ENCODE measurements around the gene FOXO6. TPM values are rescaled to one million over a fixed set of nuclear protein-coding genes. Genes with fewer than 3 reads are reported as not detected.

FOXO6 gene
- polyA plus RNA-seq: not detected in 3 replicates
- not detected for polyA plus RNA-seq (2011; ENCODE audit: low read depth)
- not detected in 2 replicates for polyA plus RNA-seq (2011; cell fraction: cytosol; rRNA removed)
- not detected in 2 replicates for polyA plus RNA-seq (2011; cell fraction: nucleus; rRNA removed)
- polyA plus RNA-seq (2012; ENCODE audit: low replicate concordance): 0.18 TPM in 1 of 2 replicates, not detected in the other
- not detected in 3 replicates for polyA minus RNA-seq
- not detected for polyA minus RNA-seq (2011; cell fraction: cytosol; rRNA and poly(A)+ RNA removed)
- not detected in 2 replicates for polyA minus RNA-seq (2011; cell fraction: nucleus; rRNA and poly(A)+ RNA removed)

DNA sequence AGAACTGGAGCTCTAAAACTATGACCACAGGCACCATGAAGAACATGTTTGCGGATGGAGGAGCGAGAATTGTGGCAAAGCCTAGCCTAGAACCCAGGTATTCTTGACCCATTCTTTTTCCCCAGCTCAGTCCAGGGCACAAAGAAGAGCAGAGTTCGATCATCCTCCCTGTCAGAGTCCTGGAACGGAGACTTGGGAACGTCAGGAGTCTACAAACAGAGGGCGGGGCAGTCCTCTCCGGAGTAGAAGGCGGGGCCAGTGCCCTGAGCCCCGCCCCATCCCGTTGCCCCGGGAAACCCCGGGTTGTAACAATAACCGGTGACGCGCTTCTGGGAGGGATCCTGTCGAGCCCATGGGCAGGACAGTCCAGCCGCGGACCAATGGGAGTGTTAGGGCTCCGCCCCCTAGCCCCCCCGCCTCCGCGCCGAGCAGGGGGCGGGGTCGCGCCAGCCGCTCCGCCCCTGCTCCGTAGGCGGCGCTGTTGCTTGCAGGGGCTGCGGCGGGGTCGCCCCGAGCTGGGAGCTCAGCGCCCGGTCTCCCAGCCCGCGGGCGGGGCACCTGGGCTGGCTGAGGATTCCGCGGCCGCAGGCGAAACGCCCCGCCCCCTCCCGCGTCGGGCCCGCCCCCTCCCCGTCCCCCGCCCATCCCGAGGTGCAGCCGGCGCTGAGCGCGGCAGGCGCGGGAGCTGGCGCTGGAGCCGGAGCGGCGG is at the start of gene FOXO6:
Gene FOXO6, plus strand, starts transcription at position 649 of the 709 bp plus-strand sequence.
- H3K9ac ChIP-seq (ENCODE audit: control insufficient read depth, extremely low read depth, insufficient read depth, low read length): peak within 1 kb of the TSS; percentile 44
- dilution Hi-C loops (cut with MboI; ENCODE audit: extremely low pct_ligation_motif_present, low sequenced_read_pairs): no loop called here
- H3K36me3 ChIP-seq (ENCODE audit: control insufficient read depth in 2 of 2, extremely low read depth in 1 of 2, insufficient read depth in 2 of 2, low read length in 2 of 2): no peaks in the 10 kb centered on the region
- TF ChIP-seq EZH2 (IDR thresholded peaks at IDR 0.05; ENCODE audit: low read length): no peak
- TF ChIP-seq, protein P1, sequence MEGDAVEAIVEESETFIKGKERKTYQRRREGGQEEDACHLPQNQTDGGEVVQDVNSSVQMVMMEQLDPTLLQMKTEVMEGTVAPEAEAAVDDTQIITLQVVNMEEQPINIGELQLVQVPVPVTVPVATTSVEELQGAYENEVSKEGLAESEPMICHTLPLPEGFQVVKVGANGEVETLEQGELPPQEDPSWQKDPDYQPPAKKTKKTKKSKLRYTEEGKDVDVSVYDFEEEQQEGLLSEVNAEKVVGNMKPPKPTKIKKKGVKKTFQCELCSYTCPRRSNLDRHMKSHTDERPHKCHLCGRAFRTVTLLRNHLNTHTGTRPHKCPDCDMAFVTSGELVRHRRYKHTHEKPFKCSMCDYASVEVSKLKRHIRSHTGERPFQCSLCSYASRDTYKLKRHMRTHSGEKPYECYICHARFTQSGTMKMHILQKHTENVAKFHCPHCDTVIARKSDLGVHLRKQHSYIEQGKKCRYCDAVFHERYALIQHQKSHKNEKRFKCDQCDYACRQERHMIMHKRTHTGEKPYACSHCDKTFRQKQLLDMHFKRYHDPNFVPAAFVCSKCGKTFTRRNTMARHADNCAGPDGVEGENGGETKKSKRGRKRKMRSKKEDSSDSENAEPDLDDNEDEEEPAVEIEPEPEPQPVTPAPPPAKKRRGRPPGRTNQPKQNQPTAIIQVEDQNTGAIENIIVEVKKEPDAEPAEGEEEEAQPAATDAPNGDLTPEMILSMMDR (optimal IDR thresholded peaks at IDR 0.05 in 1 of 3, IDR thresholded peaks at IDR 0.05 in 1 of 3, conservative IDR thresholded peaks at IDR 0.05 in 1 of 3; ENCODE audit: extremely low read depth in 1 of 3, insufficient read depth in 2 of 3, low read length in 3 of 3): peak in 2 of 3 experiments; percentile 17 to 32
- peaks cover 7% of the 10 kb centered on the region for H4K20me1 ChIP-seq (ENCODE audit: control insufficient read depth, extremely low read depth, insufficient read depth, low read length)
- no peak within 1 kb of the TSS for H3K27ac ChIP-seq (ENCODE audit: control insufficient read depth, insufficient read depth, low read length)
- peak within 1 kb of the TSS; percentile 36 to 55 (median 54) for H3K4me3 ChIP-seq (ENCODE audit: control insufficient read depth in 2 of 3, extremely low read depth in 1 of 3, insufficient read depth in 2 of 3, low read depth in 1 of 3, low read length in 3 of 3)
- no peaks in the 10 kb centered on the region for H3K9me3 ChIP-seq (ENCODE audit: control insufficient read depth, low read depth, low read length)
- H2AFZ ChIP-seq (ENCODE audit: control insufficient read depth, low read length): peak within 1 kb of the TSS; percentile 27
- H3K9me1 ChIP-seq (ENCODE audit: control insufficient read depth, extremely low read depth, insufficient read depth, low read length): peaks cover 3% of the 10 kb centered on the region
- H3K4me1 ChIP-seq (ENCODE audit: control insufficient read depth, extremely low read depth, insufficient read depth, low read length): peaks cover 37% of the 10 kb centered on the region
- peak within 1 kb of the TSS; percentile 72 for H3K4me2 ChIP-seq (ENCODE audit: control insufficient read depth, extremely low read depth, insufficient read depth, low read depth, low read length)
- DNase-seq (ENCODE audit: low read depth, low spot score) (peak; percentile 81), FAIRE-seq (peak; percentile 95)
- H3K27me3 ChIP-seq (ENCODE audit: control insufficient read depth, extremely low read depth, insufficient read depth, low read length): peaks cover 39% of the 10 kb centered on the region
- H3K79me2 ChIP-seq (ENCODE audit: control insufficient read depth, insufficient read depth, low read length): no peaks in the 10 kb centered on the region

DNA sequence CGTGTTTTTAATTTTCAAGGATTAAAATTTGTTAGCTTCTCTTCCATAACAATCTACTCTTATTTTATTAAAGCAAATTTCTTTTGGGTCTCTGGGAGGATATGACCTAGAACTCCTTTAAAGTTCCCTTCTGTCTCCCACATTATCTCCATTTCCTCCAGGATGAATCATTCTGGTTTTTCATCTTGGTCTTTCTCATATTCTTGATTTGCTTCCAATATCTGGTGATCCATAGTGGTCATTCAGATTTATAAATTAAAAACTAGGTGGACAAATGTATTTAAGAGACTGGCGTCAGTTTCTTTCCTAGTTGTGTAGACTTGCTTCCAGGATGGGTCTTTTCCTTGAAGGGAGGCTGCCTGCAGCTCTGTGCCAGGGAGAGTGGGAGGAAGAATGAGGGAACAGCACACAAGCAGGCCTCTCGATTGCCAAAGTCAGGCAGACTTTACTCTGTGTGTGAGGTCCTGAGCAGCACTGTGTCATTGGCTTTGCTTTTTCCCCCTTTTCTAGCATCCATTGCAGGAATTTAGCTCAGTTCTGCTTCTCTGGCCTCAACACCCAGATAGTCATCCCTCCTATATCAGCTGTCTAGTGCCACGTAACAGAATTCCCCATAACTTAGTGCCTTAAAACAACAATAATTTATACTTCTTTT is 48.1 kb upstream of the FOXO6 start:
- DNase-seq (ENCODE audit: low read depth, low spot score): no peak
- no peaks in the 10 kb centered on the region for H3K36me3 ChIP-seq (ENCODE audit: control insufficient read depth in 2 of 2, extremely low read depth in 1 of 2, insufficient read depth in 2 of 2, low read length in 2 of 2)
- no peak overlapping the region for H3K4me2 ChIP-seq (ENCODE audit: control insufficient read depth, extremely low read depth, insufficient read depth, low read depth, low read length)
- H3K9me3 ChIP-seq (ENCODE audit: control insufficient read depth, low read depth, low read length): no peaks in the 10 kb centered on the region
- H3K9me1 ChIP-seq (ENCODE audit: control insufficient read depth, extremely low read depth, insufficient read depth, low read length): no peaks in the 10 kb centered on the region
- peaks cover 4% of the 10 kb centered on the region for H3K4me1 ChIP-seq (ENCODE audit: control insufficient read depth, extremely low read depth, insufficient read depth, low read length)
- no peak for FAIRE-seq
- H3K79me2 ChIP-seq (ENCODE audit: control insufficient read depth, insufficient read depth, low read length): no peaks in the 10 kb centered on the region
- no peaks in the 10 kb centered on the region for H4K20me1 ChIP-seq (ENCODE audit: control insufficient read depth, extremely low read depth, insufficient read depth, low read length)
- no peaks in the 10 kb centered on the region for H3K27me3 ChIP-seq (ENCODE audit: control insufficient read depth, extremely low read depth, insufficient read depth, low read length)
- H3K4me3 ChIP-seq (ENCODE audit: control insufficient read depth in 2 of 3, extremely low read depth in 1 of 3, insufficient read depth in 2 of 3, low read depth in 1 of 3, low read length in 3 of 3): no peak overlapping the region
- no peak overlapping the region for H3K9ac ChIP-seq (ENCODE audit: control insufficient read depth, extremely low read depth, insufficient read depth, low read length)
- H2AFZ ChIP-seq (ENCODE audit: control insufficient read depth, low read length): no peak overlapping the region
- TF ChIP-seq, protein P1 (optimal IDR thresholded peaks at IDR 0.05 in 1 of 3, IDR thresholded peaks at IDR 0.05 in 1 of 3, conservative IDR thresholded peaks at IDR 0.05 in 1 of 3; ENCODE audit: extremely low read depth in 1 of 3, insufficient read depth in 2 of 3, low read length in 3 of 3): no peak
- TF ChIP-seq EZH2 (IDR thresholded peaks at IDR 0.05; ENCODE audit: low read length): no peak
- dilution Hi-C loops (cut with MboI; ENCODE audit: extremely low pct_ligation_motif_present, low sequenced_read_pairs): no loop called here
- no peak overlapping the region for H3K27ac ChIP-seq (ENCODE audit: control insufficient read depth, insufficient read depth, low read length)
